HG03460 (cell line): Measurements from ENCODE around the gene FUT8.
"Not testable (repeated sequence)": the region's sequence is repeated elsewhere in the genome, so short reads cannot be mapped to it uniquely, and the experiment has no call there.

Experiments
- ATAC-seq: cut with Tn5 transposase; IDR thresholded peaks from one replicate; pipeline ENCODE4 v1.9.1; 2021; ENCODE audit not compliant: unreplicated experiment

The FUT8 gene

GRCh38 chr14:65415613-65416012 lies 3.1 kb downstream of the FUT8 start:
- ATAC-seq, result no peak

GRCh38 chr14:65419593-65420252 lies 7.2 kb downstream of the FUT8 start:
- ATAC-seq, result no peak

GRCh38 chr14:65421201-65421981 lies 8.9 kb downstream of the FUT8 start:
- no peak for ATAC-seq

DNA sequence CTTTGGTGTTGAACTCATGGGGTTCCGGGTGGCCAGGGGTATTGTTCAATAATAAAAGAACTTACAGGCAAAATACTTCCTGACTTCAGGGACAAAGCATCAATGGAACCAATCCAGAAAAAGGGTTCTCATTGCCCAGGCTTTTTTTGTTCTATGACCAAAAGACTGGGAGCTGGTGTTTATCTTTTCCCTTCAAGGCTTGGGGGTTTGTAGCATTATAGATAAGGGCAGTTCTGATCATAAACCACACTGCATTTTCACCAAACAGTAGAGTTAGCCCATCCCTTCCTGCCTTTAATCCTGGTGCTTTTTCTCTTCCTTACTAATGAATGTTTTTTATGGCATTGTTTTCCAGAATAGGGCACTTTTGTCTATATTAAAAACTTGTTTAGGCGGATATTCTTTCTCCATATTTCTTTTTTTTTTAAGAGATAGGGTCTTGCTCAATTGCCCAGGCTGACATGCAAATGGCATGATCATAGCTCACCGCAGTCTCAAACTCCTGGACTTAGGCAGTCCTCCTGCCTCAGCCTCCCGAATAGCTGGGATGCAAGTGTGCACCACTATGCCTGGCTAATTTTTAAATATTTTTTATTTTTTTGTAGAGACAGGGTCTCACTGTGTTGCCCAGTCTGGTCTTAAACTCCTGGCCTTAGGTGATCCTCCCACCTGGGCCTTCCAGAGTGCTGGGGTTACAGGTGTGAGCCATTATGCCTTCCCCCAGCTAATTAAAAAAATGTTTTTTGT lies 9.7 kb downstream of the FUT8 start:
- ATAC-seq, result no peak

- ATAC-seq, result no peak
These were observed 11.5 kb downstream of the FUT8 start for GRCh38 chr14:65423982-65424381.

DNA sequence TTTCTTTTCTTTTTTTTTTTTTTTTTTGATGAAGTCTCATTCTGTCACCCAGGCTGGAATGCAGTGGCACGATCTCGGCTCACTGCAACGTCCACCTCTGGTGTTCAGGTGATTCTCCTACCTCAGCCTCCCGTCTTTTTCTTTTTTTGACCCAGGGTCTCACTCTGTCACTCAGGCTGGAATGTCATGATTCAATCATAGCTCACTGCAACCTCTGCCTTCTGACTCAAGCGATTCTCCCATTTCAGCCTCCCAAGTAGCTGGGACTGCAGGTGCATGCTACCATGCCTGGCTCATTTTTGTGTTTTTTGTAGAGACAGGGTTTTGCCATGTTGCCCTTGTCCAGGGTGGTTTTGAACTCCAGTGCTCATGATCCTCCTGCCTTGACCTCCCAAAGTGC lies 12.0 kb downstream of the FUT8 start:
- ATAC-seq, result no peak

- no peak for ATAC-seq
These were observed 13.4 kb downstream of the FUT8 start for GRCh38 chr14:65425885-65426284.

- not testable (repeated sequence) for ATAC-seq
These were observed 14.4 kb downstream of the FUT8 start for GRCh38 chr14:65426902-65427301.

- ATAC-seq, result no peak
These were observed 16.2 kb downstream of the FUT8 start for GRCh38 chr14:65428691-65429090.

- no peak for ATAC-seq
These were observed 17.2 kb downstream of the FUT8 start for GRCh38 chr14:65429757-65430156.

DNA sequence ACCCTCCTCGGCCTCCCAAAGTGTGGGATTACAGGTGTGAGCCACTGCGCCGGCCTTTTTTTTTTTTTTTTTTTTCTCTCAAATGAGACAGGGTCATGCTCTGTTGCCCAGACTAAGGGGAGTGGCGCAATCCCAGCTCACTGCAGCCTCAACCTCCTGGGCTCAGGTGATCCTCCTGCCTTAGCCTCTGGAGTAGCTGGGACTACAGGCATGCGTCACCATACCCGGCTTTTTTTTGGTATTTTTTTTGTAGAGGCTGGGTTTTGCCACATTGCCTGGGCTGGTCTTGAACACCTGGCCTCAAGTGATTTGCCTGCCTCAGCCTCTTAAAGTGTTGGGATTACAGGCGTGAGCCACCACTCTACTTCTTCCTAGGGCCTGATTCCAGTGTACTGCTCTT lies 18.7 kb downstream of the FUT8 start:
- no peak for ATAC-seq

DNA sequence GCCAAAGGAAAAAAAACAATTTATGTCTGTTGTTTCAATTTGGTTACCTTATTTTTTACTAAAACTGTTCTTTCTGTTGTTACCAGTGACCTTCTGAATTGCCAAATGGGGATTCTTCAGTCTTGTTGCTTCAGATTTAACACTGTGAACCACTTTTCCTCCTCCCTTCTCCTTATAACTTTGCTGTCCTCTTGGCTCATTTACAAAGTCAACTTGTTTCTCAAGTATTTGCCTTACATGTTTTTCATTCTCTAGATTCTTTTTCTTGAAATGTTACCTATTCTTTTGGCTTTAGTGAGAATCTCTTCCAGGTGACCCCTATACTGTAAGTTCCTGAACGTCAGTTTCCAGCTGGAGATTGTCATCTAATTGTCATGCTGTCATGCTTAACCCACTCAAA lies 19.4 kb downstream of the FUT8 start:
- no peak for ATAC-seq

- ATAC-seq, result no peak
These were observed 19.9 kb downstream of the FUT8 start for GRCh38 chr14:65432361-65432948.

DNA sequence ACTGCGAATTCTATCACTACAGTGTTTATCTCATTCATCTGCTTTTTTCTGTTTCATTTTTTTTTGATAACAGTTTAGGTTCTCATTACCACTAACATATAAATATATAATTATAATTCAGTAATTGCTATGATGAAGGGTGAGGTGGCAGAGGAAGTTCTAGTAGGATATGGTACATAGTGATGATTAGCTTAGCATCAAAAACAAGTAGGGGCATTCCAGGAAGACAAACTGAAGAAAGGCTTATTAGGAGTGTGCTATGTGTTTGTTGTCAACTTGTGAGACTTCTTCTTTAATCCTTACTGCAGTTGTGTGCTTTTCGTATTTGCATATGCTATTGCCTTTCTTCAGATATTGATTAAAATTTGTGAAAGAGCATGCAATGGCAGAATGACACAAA lies 20.6 kb downstream of the FUT8 start:
- ATAC-seq, result no peak

GRCh38 chr14:65433646-65434045 lies 21.1 kb downstream of the FUT8 start:
- no peak for ATAC-seq

- ATAC-seq, result no peak
These were observed 21.8 kb downstream of the FUT8 start for GRCh38 chr14:65434216-65434850.

DNA sequence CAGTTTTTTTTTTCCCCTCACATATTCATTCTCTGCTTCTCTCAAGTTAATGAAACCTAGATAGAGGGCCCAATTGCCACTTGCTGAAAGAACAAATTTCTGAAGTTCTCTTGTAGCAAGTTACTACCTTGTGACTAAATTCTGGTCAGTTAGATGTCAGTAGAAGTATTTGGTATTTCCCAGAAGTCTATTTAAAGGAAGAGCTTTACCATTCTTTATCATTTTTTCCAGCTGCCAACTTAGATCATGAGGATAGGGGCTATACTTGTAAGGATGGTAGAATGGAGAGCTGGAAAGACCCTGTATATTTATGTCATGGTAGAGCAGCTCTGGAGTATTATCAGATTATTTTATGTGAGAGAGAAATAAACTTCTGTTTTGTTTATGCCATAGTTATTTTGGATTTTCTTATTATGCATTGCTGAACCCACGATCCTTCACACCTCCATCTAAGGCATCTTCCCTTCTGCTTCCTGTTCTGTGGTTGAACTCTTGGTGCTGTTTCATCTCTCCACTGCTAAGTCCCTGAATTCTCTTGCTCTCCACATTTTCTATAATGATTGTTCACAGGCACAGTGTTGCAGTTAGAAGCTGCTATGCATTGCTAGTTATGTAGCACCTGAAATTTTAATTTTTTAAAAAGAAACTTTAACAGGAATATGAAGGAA lies 25.9 kb downstream of the FUT8 start:
- no peak for ATAC-seq

- ATAC-seq, result no peak
These were observed 26.6 kb downstream of the FUT8 start for GRCh38 chr14:65439117-65439516.

DNA sequence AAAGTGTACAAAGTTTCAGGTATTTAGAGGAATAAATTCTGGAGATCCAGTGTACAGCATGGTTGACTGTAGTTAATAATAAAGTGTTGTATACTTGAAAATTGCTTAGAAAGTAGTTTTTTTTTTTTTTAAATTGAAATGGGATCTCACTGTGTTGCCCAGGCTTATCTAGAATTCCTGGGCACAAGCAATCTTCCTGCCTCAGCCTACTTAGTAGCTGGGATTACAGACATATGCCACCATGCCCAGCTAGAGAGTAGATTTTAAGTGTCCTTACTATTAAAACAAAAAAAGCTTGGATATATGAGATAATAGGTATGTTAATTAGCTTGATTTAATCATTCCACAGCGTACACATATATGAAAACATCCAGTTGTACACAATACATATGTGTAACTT lies 27.7 kb downstream of the FUT8 start:
- ATAC-seq, result no peak

GRCh38 chr14:65444230-65444629 lies 31.7 kb downstream of the FUT8 start:
- ATAC-seq, result no peak

GRCh38 chr14:65446159-65446558 lies 33.6 kb downstream of the FUT8 start:
- ATAC-seq, result no peak
